Measurements from ENCODE around the gene SLC27A3. TPM values are rescaled to one million over a fixed set of nuclear protein-coding genes. Genes with fewer than 3 reads are reported as not detected.

The SLC27A3 gene
- total and polyA plus RNA-seq, 2 of the 8 experiments (the other 6 are each of a cell fraction or from before 2014, with no cell fraction given): 39.1 to 40.1 TPM

- Histone ChIP-seq H3K4me2 (ENCODE audit: insufficient read depth in 1 of 2, low read depth in 2 of 2, low read length in 2 of 2) (no peak overlapping the region), H3K4me1 (replicated peaks in 1 of 4; ENCODE audit: control insufficient read depth in 3 of 4, insufficient read depth in 4 of 4, low read length in 3 of 4) (peaks cover 3 to 28% (median 14%) of the 10 kb centered on the region in 4 experiments; a peak in 6 of 7 replicates), H4K5ac (ENCODE audit: insufficient read length, low read depth, low read length) (no peak overlapping the region), H3K36me3 (ENCODE audit: control insufficient read depth in 2 of 4, insufficient read depth in 4 of 4, low read length in 3 of 4) (peaks cover 17 to 67% (median 45%) of the 10 kb centered on the region in 4 experiments), H3K79me1 (ENCODE audit: low read depth, low read length) (no peaks in the 10 kb centered on the region), H3K27me3 (replicated peaks in 1 of 4; ENCODE audit: control insufficient read depth in 3 of 4, extremely low read depth in 1 of 4, insufficient read depth in 3 of 4, low read length in 3 of 4) (no peaks in the 10 kb centered on the region), H3K4ac (replicated peaks; ENCODE audit: insufficient read length, low read depth, low read length) (no peak overlapping the region), H3K14ac (ENCODE audit: insufficient read length) (no peak overlapping the region), H3K9ac (replicated peaks in 1 of 4; ENCODE audit: extremely low read depth in 1 of 4, low read depth in 3 of 4, low read length in 3 of 4) (no peak overlapping the region; a peak in 1 of 7 replicates), H2AFZ (ENCODE audit: low read length) (no peak overlapping the region), H3K23me2 (ENCODE audit: low read depth, low read length) (no peaks in the 10 kb centered on the region), H2BK15ac (ENCODE audit: low read length) (no peak overlapping the region), H4K91ac (replicated peaks; ENCODE audit: insufficient read length, low read length) (no peak overlapping the region), H3K4me3 (ENCODE audit: extremely low read depth in 1 of 4, insufficient read depth in 2 of 4, low read depth in 3 of 4, low read length in 4 of 4) (no peak overlapping the region), H2BK5ac (ENCODE audit: low read depth, low read length) (no peak overlapping the region), H2BK12ac (ENCODE audit: low read depth, low read length) (no peak overlapping the region), H3K18ac (ENCODE audit: extremely low read depth, low read length) (no peak overlapping the region), H3K79me2 (ENCODE audit: control insufficient read depth in 1 of 2, insufficient read depth in 2 of 2, low read length in 2 of 2) (peaks cover 0 to 8% of the 10 kb centered on the region in 2 experiments; a peak in 2 of 4 replicates), H3K9me3 (ENCODE audit: insufficient read depth in 2 of 2, low read depth in 1 of 2, low read length in 1 of 2) (no peaks in the 10 kb centered on the region), H2BK120ac (replicated peaks; ENCODE audit: low read depth, low read length) (no peak overlapping the region), H3K27ac (ENCODE audit: low read depth, low read length) (no peak overlapping the region; the same call in 1 of the 2 replicates), H4K20me1 (replicated peaks in 1 of 2; ENCODE audit: control insufficient read depth in 1 of 2, insufficient read depth in 2 of 2, low read length in 2 of 2) (no peaks in the 10 kb centered on the region), H3K56ac (replicated peaks; ENCODE audit: insufficient read length, low read depth, low read length) (no peak overlapping the region), H4K8ac (ENCODE audit: extremely low read depth, insufficient read depth, low read length) (no peak overlapping the region), H2AK5ac (ENCODE audit: low read depth, low read length) (no peak overlapping the region), H2BK20ac (ENCODE audit: low read length) (no peak overlapping the region), H3K23ac (ENCODE audit: insufficient read length) (no peak overlapping the region)
- TF ChIP-seq SP4 (IDR thresholded peaks at IDR 0.05; ENCODE audit: low read length): no peak
- TF ChIP-seq KDM5A (IDR thresholded peaks at IDR 0.05; ENCODE audit: low read length): no peak
- no peak for TF ChIP-seq CHD1 (IDR thresholded peaks at IDR 0.05; ENCODE audit: low read depth, low read length)
- no peak for TF ChIP-seq SIX5 (IDR thresholded peaks at IDR 0.05; ENCODE audit: low read depth, low read length)
- TF ChIP-seq SP2 (IDR thresholded peaks at IDR 0.05; ENCODE audit: low read length): no peak
- TF ChIP-seq CTCF (IDR thresholded peaks at IDR 0.05; ENCODE audit: control extremely low read depth in 1 of 3, insufficient read depth in 1 of 3, low read depth in 1 of 3, low read length in 3 of 3): peak in 1 of 3 experiments; percentile 12; a peak in 1 of 4 replicates
- ChIA-PET POLR2A (ENCODE audit: partially characterized antibody) (interaction anchor here (1.1 to 1.9 kb wide), 4 partner anchors 9 to 105 kb away, joined by 3 to 8 read pairs (median 4); partner anchors contain the start of gene NPR1), CTCF (ENCODE audit: partially characterized antibody) (interaction anchor here (0.7 to 16.7 kb wide), 16 partner anchors 11 to 115 kb away, joined by 3 to 190 read pairs (median 4); partner anchors contain the start of gene NPR1)
- FAIRE-seq (no peak), DNase-seq (ENCODE audit: low read depth in 1 of 2, low spot score in 2 of 2) (no peak)
- 80% methylated on average over 6 of the region's 6 CpGs; no CpG with 5 or more reads in 1 of the 2 experiments for WGBS, 2 experiments (ENCODE audit: extremely low coverage in 1 of 2, insufficient coverage in 1 of 2, insufficient read length in 1 of 2, insufficient replicate concordance in 2 of 2, low coverage in 1 of 2, low lambda C conversion rate in 2 of 2, missing lambda C conversion rate in 1 of 2)
Observed at GRCh38 chr1:153750026-153750995, 24.9 kb upstream of the SLC27A3 start.

Measured in H1 (cell line).